Measurements from ENCODE around the gene HCRTR1.

GRCh38 chr1:31659889-31660288 lies 42.4 kb downstream of the HCRTR1 start:
- TF ChIP-seq POLR2A (IDR thresholded peaks at IDR 0.05) (no peak), POLR2AphosphoS5 (IDR thresholded peaks at IDR 0.05) (no peak), CTCF (IDR thresholded peaks at IDR 0.05) (no peak)

Measured in upper lobe of left lung (tissue), 4 donors.